HEK293T (cell line): ENCODE data around the gene TXNL4A.

Experiments
- CTCF ChIA-PET: fragments of 350-600 bp; formaldehyde crosslinking; extraction: SDS; loops from one replicate; lab custom pipeline; 2021; ENCODE audit warnings: antibody characterized with exemption, inconsistent platforms; lab: Yijun Ruan, JAX
- POLR2A ChIA-PET: fragments of 350-600 bp; formaldehyde crosslinking; extraction: SDS; loops from one replicate; lab custom pipeline; 2020; ENCODE audit warnings: antibody characterized with exemption, inconsistent platforms; lab: Yijun Ruan, JAX
- DNase-seq: peaks from one replicate; pipeline ENCODE4 v3.0.0; 2012; ENCODE audit warnings: mixed read lengths; ENCODE audit errors: extremely low spot score
- ARNT ChIP-seq: fragments of 450-650 bp; IDR thresholded peaks from 2 replicates; pipeline ENCODE4 v1.6.1; 2017; ENCODE audit warnings: mild to moderate bottlenecking
- BHLHE40 ChIP-seq: fragments of 450-650 bp; IDR thresholded peaks from 2 replicates; pipeline ENCODE4 v1.6.1; 2016; ENCODE audit warnings: mild to moderate bottlenecking, moderate library complexity, borderline replicate concordance
- CTBP1 ChIP-seq: fragments of 450-650 bp; IDR thresholded peaks from 2 replicates; pipeline ENCODE4 v1.6.1; 2016; ENCODE audit warnings: borderline replicate concordance
- ELF4 ChIP-seq: fragments of 450-650 bp; IDR thresholded peaks from 2 replicates; pipeline ENCODE4 v1.6.1; 2017; ENCODE audit warnings: antibody characterized with exemption
- FOXA1 ChIP-seq: fragments of 450-650 bp; IDR thresholded peaks from 2 replicates; pipeline ENCODE4 v1.6.1; 2016; ENCODE audit warnings: mild to moderate bottlenecking
- FOXK2 ChIP-seq: fragments of 450-650 bp; IDR thresholded peaks from 2 replicates; pipeline ENCODE4 v1.6.1; 2016; ENCODE audit warnings: mild to moderate bottlenecking
- FOXM1 ChIP-seq: fragments of 450-650 bp; IDR thresholded peaks from 2 replicates; pipeline ENCODE4 v1.6.1; 2017; ENCODE audit warnings: mild to moderate bottlenecking, borderline replicate concordance
- HDGF ChIP-seq: fragments of 450-650 bp; IDR thresholded peaks from 2 replicates; pipeline ENCODE4 v1.6.1; 2017; ENCODE audit warnings: antibody characterized with exemption, borderline replicate concordance
- L3MBTL2 ChIP-seq: fragments of 450-650 bp; conservative IDR thresholded peaks from 2 replicates; pipeline ENCODE4 v1.6.1; 2016; ENCODE audit warnings: mild to moderate bottlenecking
- LEF1 ChIP-seq: fragments of 450-650 bp; IDR thresholded peaks from 2 replicates; pipeline ENCODE4 v1.6.1; 2017; ENCODE audit warnings: mild to moderate bottlenecking, borderline replicate concordance
- NFRKB ChIP-seq: fragments of 450-650 bp; IDR thresholded peaks from 2 replicates; pipeline ENCODE4 v1.6.1; 2016; ENCODE audit warnings: mild to moderate bottlenecking, moderate library complexity
- SP1 ChIP-seq: fragments of 450-650 bp; IDR thresholded peaks from 2 replicates; pipeline ENCODE4 v1.6.1; 2017
- SUZ12 ChIP-seq: fragments of 450-650 bp; IDR thresholded peaks from 2 replicates; pipeline ENCODE4 v1.6.1; 2016; ENCODE audit warnings: mild to moderate bottlenecking
- TARDBP ChIP-seq: fragments of 450-650 bp; IDR thresholded peaks from 2 replicates; pipeline ENCODE4 v1.6.1; 2016
- ZNF384 ChIP-seq: fragments of 450-650 bp; IDR thresholded peaks from 2 replicates; pipeline ENCODE4 v1.6.1; 2016
- TF ChIP-seq, protein P1 (sequence below): fragments of 450-650 bp; IDR thresholded peaks from 2 replicates; pipeline ENCODE4 v1.6.1; 2016

Gene TXNL4A

DNA sequence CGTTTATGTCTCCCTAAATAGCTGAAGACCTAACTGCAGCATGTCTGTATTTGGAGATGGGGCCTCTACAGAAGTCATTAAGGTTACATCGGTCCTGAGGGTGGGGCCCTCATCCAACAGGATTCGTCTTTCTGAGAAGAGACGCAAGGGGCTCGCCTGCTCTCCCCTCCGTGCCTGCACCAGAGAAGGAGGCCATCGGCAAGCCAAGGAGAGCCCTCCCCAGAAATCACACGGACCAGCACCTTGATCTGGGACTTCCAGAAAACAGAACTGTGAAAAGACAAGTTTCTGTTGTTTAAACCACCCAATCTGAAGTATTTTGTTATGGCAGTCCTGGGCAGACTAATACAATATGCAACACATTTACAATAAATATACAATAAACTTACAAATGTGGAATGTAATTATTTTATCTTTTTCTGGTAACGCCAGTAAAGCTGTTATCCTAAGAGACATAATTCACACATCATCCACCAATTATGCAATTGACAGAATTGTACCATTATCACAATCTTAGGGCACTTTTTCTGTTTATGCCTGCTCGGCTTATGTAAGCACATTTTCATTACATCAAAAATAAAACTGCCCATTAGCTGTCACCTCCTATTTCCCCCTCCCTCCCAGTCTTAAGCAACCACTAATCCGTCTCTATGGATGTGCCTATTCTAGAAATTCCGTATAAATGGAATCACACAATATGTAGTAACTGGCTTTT, 17.8 kb downstream of the TXNL4A start:
- no peak for TF ChIP-seq L3MBTL2
- TF ChIP-seq SP1: no peak
- no peak for DNase-seq
- POLR2A ChIA-PET: no interaction called here
- CTCF ChIA-PET: no interaction called here

DNA sequence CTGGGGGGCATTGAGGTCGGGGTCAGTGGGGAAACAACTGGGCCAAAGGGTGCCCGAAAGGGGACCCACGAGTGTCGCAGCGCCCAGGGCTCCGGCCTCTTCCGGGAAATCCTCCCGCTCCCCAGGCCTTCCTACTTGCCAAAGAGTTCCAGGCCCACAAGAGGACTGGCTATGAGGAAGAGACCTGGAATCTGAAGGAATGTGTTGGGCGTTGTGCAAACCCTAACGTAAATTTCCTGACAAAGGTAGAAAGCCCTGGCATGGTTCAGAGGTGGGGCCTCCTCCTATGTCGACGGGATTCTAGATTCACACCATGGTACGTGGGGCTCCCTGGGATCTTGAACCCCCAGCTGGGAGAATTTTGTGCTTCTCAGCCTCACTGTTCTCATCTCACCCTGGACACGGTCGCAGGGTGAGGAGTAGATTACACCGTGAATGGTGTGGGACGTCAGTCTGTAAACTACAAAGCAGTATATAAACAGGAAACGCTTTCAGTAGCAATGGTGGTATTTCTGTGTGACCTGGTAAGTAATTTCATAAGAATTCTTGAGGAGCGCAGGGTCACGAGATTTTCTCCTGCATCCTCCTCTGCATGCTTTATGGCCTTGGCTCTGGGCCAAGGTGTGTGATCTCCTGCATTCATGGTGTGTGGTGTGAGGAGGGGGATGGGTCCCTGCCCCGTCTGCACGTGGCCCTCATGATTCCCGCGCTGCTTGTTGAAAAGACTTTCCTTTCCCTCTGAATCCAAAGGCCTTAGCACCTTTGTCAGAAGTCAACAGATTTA, 23.1 kb downstream of the TXNL4A start:
- POLR2A ChIA-PET: interaction anchor here (1.8 kb wide), 1 partner anchor 13 kb away, joined by 6 read pairs; the partner anchor contains the start of gene SLC66A2
- CTCF ChIA-PET: no interaction called here
- peak; percentile 33 for DNase-seq
- TF ChIP-seq, protein P1, sequence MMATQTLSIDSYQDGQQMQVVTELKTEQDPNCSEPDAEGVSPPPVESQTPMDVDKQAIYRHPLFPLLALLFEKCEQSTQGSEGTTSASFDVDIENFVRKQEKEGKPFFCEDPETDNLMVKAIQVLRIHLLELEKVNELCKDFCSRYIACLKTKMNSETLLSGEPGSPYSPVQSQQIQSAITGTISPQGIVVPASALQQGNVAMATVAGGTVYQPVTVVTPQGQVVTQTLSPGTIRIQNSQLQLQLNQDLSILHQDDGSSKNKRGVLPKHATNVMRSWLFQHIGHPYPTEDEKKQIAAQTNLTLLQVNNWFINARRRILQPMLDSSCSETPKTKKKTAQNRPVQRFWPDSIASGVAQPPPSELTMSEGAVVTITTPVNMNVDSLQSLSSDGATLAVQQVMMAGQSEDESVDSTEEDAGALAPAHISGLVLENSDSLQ: no peak
- TF ChIP-seq L3MBTL2: peak; percentile 98

DNA sequence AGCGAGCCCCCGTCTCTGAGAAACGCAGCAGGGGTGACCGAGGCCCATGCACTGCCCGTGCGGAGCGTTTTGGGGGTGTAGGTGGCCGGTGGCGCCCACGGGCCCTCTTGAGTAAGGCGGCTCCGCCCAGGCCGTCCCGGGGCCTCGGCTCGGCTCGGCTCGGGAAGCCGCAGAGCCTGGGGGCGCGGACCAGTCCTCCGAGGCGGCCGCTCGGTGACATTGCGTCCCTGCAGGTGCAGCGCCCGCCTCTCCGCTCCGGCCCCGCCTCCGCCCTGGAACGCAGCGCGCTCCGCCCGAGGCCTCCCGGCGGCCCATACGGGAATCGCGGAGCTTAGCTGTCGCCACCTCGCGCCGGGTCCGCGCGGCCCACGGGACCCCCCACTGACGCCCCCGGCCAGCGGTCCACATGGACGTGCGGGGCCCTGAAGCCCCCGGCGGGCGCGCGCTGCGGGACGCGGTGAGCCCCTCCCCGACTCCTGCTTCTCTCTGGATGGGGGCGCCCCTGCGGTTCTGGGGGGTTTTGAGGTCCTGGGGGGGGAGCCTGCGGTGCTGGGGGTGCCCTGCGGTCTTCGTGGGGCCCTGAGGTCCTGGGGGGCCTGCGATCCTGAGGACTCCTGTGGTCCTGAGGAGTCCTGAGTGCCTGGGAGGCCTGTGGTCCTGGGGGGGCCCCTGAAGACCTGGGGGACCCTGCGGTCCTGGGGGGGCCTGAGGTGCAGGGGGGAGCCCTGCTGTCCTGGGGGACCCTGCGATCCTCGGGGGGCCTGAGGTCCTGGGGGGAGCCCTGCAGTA, 23.8 kb downstream of the TXNL4A start, which contains the start of gene HSBP1L1:
Gene HSBP1L1, plus strand, starts transcription at position 314 of the 789 bp plus-strand sequence. Its CDS starts 93 bp downstream, at position 407.
- peak; percentile 49 for DNase-seq
- ChIA-PET CTCF (no interaction called here), POLR2A (interaction anchor here (1.8 kb wide), 1 partner anchor 13 kb away, joined by 6 read pairs; the partner anchor contains the start of gene SLC66A2)
- TF ChIP-seq TARDBP: no peak
- no peak for TF ChIP-seq NFRKB
- TF ChIP-seq SUZ12: no peak
- TF ChIP-seq L3MBTL2: no peak
- no peak for TF ChIP-seq FOXA1
- no peak for TF ChIP-seq LEF1
- TF ChIP-seq FOXM1: no peak
- no peak for TF ChIP-seq ELF4
- TF ChIP-seq BHLHE40: no peak
- no peak for TF ChIP-seq FOXK2
- TF ChIP-seq, protein P1: no peak
- no peak for TF ChIP-seq ZNF384
- TF ChIP-seq CTBP1: no peak

DNA sequence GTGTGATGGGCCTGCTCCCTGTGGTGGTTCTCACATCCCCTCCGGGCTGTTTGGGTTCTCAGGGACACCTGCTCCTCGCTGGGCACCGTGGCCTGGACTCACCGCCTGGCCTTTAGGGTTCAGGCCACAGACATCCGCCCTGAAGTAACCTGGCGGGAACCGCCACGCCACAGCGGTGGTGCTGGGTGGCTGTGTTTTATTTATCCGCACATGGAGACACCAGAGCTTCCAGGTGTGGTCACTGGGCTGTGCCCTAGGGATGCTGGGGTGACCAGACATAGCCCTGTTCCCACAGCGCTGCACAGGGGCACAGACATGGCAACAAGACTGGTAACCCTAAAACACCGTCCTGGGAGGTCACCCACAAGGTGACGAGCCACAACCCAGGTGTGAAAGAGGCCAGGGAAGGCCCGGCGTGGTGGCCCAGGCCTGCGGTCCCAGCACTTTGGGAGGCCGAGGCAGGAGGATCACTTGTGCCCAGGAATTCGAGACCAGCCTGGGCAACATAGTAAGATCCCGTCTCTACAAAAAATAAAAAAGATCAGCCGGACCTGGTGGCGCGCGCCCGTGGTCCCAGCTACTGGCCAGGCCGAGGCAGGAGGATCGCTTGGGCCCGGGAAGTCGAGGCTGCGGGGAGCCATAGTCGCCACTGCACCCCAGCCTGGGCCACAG, 24.6 kb downstream of the TXNL4A start:
- ChIA-PET POLR2A (no interaction called here), CTCF (no interaction called here)
- DNase-seq: no peak
- TF ChIP-seq FOXM1 (no peak), L3MBTL2 (no peak), CTBP1 (no peak), ARNT (no peak), ZNF384 (no peak), ELF4 (no peak), SUZ12 (no peak), FOXA1 (no peak), HDGF (no peak), SP1 (no peak), FOXK2 (no peak), LEF1 (no peak), BHLHE40 (no peak), NFRKB (no peak), TARDBP (no peak)
- TF ChIP-seq, protein P1: no peak

DNA sequence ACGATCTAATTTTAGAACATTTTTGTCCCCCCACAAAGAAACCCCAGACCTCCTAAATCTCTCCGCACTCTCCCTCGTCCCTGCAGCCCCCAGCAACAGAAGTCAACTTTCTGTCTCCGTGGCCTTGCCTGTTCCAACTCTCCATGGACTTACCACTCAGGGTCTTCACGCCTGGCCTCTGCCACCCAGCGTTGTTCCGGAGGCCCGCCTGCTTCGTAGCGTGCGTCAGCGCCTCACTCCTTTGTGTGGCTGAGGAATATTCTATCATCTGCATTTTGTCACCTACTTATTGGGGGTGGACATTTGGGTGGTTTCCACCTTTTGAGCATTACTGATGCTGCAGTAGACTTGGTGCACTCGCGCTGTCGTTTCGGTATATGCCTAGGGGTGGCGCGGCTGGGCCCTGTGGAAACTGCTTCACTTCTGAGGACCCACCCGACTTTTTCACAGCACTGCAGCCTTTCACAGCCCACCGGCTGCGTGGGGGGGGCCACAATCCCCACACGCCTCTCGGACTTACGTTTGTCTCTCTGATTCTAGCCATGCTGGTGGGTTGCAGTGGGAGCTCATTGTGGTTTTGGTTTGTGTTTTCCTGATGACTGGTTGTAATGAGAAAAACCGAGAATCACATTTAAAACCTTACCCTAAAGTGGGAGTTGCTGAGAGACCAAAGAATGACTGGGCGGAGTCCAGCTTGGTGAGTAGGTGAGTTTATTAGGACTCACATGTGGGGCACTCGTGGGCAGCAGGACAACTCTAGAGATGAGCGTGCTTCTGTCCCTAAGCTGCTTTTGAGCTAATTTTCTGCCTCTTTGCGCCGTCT, 25.3 kb downstream of the TXNL4A start:
- DNase-seq: no peak
- ChIA-PET POLR2A (no interaction called here), CTCF (no interaction called here)
- TF ChIP-seq L3MBTL2: no peak
